Fibroblast of lung (primary cell): ENCODE results near the gene GNAZ. TPM values are rescaled to one million over a fixed set of nuclear protein-coding genes. Genes with fewer than 3 reads are reported as not detected.
"Not testable (repeated sequence)": the region's sequence is repeated elsewhere in the genome, so short reads cannot be mapped to it uniquely, and the experiment has no call there.

Experiments
- DNase-seq, 2 donors: peaks; one replicate each; pipeline versions ENCODE4 v3.0.0 to v3.0.0-alpha.2; 2010; ENCODE audit warnings: low read depth in 2 of 2
- H2AFZ ChIP-seq: 2 replicates; pipeline ENCODE4 v1.5.1; 2012; ENCODE audit warnings: low read length, control low read depth, inconsistent platforms
- H3K27ac ChIP-seq: 2 replicates; pipeline ENCODE4 v1.5.1; 2011; ENCODE audit warnings: low read length, control low read depth; ENCODE audit not compliant: insufficient read depth
- H3K27me3 ChIP-seq: 2 replicates; pipeline ENCODE4 v1.5.1; 2011; ENCODE audit warnings: mild to moderate bottlenecking, low read length; ENCODE audit not compliant: control insufficient read depth, insufficient read depth
- H3K36me3 ChIP-seq: 2 replicates; pipeline ENCODE4 v1.5.1; 2011; ENCODE audit warnings: low read length; ENCODE audit not compliant: control insufficient read depth, insufficient read depth
- H3K4me1 ChIP-seq: 2 replicates; pipeline ENCODE4 v1.5.1; 2011; ENCODE audit warnings: low read length; ENCODE audit not compliant: control insufficient read depth, insufficient read depth; ENCODE audit errors: extremely low read depth
- H3K4me2 ChIP-seq: 2 replicates; pipeline ENCODE4 v1.5.1; 2011; ENCODE audit warnings: low read length, control low read depth; ENCODE audit not compliant: insufficient read depth; ENCODE audit errors: extremely low read depth
- H3K4me3 ChIP-seq, 4 experiments: fragments of 200-600 bp in 1 of 4; sonication (generic) in 1 of 4; replicated peaks in 1 of 4; 2 replicates each; pipeline ENCODE4 v1.5.1; 2011 to 2016; ENCODE audit warnings: low read length in 4 of 4, low read depth in 3 of 4, mild to moderate bottlenecking in 3 of 4, control low read depth in 2 of 4, inconsistent platforms in 1 of 4, mixed read lengths in 1 of 4; ENCODE audit not compliant: insufficient read depth in 1 of 4; ENCODE audit errors: control extremely low read depth in 1 of 4
- H3K79me2 ChIP-seq: 2 replicates; pipeline ENCODE4 v1.5.1; 2012; ENCODE audit warnings: mild to moderate bottlenecking, low read length, inconsistent platforms; ENCODE audit not compliant: control insufficient read depth, insufficient read depth
- H3K9ac ChIP-seq: 2 replicates; pipeline ENCODE4 v1.5.1; 2011; ENCODE audit warnings: mild to moderate bottlenecking, low read length, control low read depth; ENCODE audit not compliant: insufficient read depth
- H3K9me3 ChIP-seq: 2 replicates; pipeline ENCODE4 v1.5.1; 2012; ENCODE audit warnings: low read depth, low read length; ENCODE audit not compliant: control insufficient read depth, insufficient read depth
- H4K20me1 ChIP-seq: 2 replicates; pipeline ENCODE4 v1.5.1; 2011; ENCODE audit warnings: low read length; ENCODE audit not compliant: control insufficient read depth, insufficient read depth; ENCODE audit errors: extremely low read depth
- CTCF ChIP-seq, 2 donors: IDR thresholded peaks in 1 of 2; conservative IDR thresholded peaks in 1 of 2; 1 replicate in 1 of 2; 2 replicates in 1 of 2; pipeline ENCODE4 v1.5.1; 2011 to 2012; ENCODE audit warnings: low read length in 2 of 2, control low read depth in 1 of 2, inconsistent platforms in 1 of 2, low read depth in 1 of 2, mild to moderate bottlenecking in 1 of 2
- EZH2 ChIP-seq: IDR thresholded peaks from 2 replicates; pipeline ENCODE4 v1.5.1; 2012; ENCODE audit warnings: low read length, control low read depth, mild to moderate bottlenecking; ENCODE audit errors: missing control alignments
- polyA minus RNA-seq: library from RNA; depleted of rRNA, polyadenylated mRNA; stranded (reverse); fragments of >200 nt; gene quantifications from 2 replicates; pipeline ENCODE4 v1.2.3, GENCODE V29; 2011; ENCODE audit warnings: low replicate concordance
- polyA plus RNA-seq, 2 donors: library from polyadenylated mRNA; depleted of rRNA in 1 of 2; stranded (reverse) in 1 of 2; unstranded in 1 of 2; fragments of >200 nt; gene quantifications; 2 replicates each; pipeline ENCODE4 v1.2.1, GENCODE V29; 2011 to 2012; ENCODE audit warnings: missing spikeins in 1 of 2
- total RNA-seq: library from RNA; depleted of rRNA; stranded (reverse); fragments of >200 nt; gene quantifications from 2 replicates; pipeline ENCODE4 v1.2.1, GENCODE V29; 2014

GNAZ gene
- 1.3 and 1.7 TPM in 2 replicates for total RNA-seq
- polyA plus RNA-seq = 0.22 and 1.2 TPM in 2 replicates
- polyA plus RNA-seq (2012) = 0.36 and 1.1 TPM in 2 replicates
- polyA minus RNA-seq = 0.15 TPM in 1 of 2 replicates, not detected in the other

GRCh38 chr22:23070418-23071229 is at the start of gene GNAZ:
Gene GNAZ, plus strand, starts transcription at chr22:23070519. Its CDS starts 25,177 bp downstream, at chr22:23095696.
- peak within 1 kb of the TSS; percentile 97 for H3K4me2 ChIP-seq
- no peaks in the 10 kb centered on the region for H3K79me2 ChIP-seq
- H3K9ac ChIP-seq = no peak within 1 kb of the TSS
- peaks cover 6% of the 10 kb centered on the region for H3K27me3 ChIP-seq
- peak within 1 kb of the TSS; percentile 83 for H2AFZ ChIP-seq
- no peak within 1 kb of the TSS for H3K27ac ChIP-seq
- H3K9me3 ChIP-seq = no peaks in the 10 kb centered on the region
- no peaks in the 10 kb centered on the region for H3K36me3 ChIP-seq
- DNase-seq = peak in 1 of 2 donors; percentile 10
- TF ChIP-seq CTCF (conservative IDR thresholded peaks at IDR 0.05 in 1 of 2, IDR thresholded peaks at IDR 0.05 in 1 of 2; ENCODE audit: low read depth in 1 of 2, low read length in 2 of 2) (no peak), EZH2 (no peak)
- H3K4me1 ChIP-seq = peaks cover 5% of the 10 kb centered on the region
- H4K20me1 ChIP-seq = no peaks in the 10 kb centered on the region
- H3K4me3 ChIP-seq = peak within 1 kb of the TSS; percentile 47 to 59 (median 56)

GRCh38 chr22:23020659-23021293 is 49.5 kb upstream of the GNAZ start:
- Histone ChIP-seq H3K9me3 (no peaks in the 10 kb centered on the region), H4K20me1 (no peaks in the 10 kb centered on the region), H3K36me3 (no peaks in the 10 kb centered on the region), H2AFZ (no peak overlapping the region), H3K27ac (no peak overlapping the region), H3K4me2 (no peak overlapping the region), H3K27me3 (no peaks in the 10 kb centered on the region), H3K9ac (no peak overlapping the region), H3K4me3 (no peak overlapping the region), H3K4me1 (no peaks in the 10 kb centered on the region), H3K79me2 (no peaks in the 10 kb centered on the region)
- DNase-seq = no peak
- TF ChIP-seq CTCF (conservative IDR thresholded peaks at IDR 0.05 in 1 of 2, IDR thresholded peaks at IDR 0.05 in 1 of 2; ENCODE audit: low read depth in 1 of 2, low read length in 2 of 2) (no peak), EZH2 (no peak)

- H3K9ac ChIP-seq, H2AFZ ChIP-seq, H3K79me2 ChIP-seq, H3K36me3 ChIP-seq, H3K4me2 ChIP-seq, H3K27ac ChIP-seq, H3K9me3 ChIP-seq, H4K20me1 ChIP-seq, H3K4me3 ChIP-seq, H3K27me3 ChIP-seq, DNase-seq, H3K4me1 ChIP-seq: not testable (repeated sequence)
These were observed 48.5 kb upstream of the GNAZ start for GRCh38 chr22:23021660-23022353.
